Skeletal muscle tissue (tissue), 4 donors: ENCODE data around the gene ADCYAP1R1. TPM values are rescaled to one million over a fixed set of nuclear protein-coding genes. Genes with fewer than 3 reads are reported as not detected.

Source experiments
- H3K27ac ChIP-seq: one replicate; pipeline ENCODE4 v1.7.0; 2013; ENCODE audit warnings: mild to moderate bottlenecking, low read depth, low read length, inconsistent platforms
- H3K27me3 ChIP-seq, 3 donors: one replicate each; pipeline ENCODE4 v1.7.0; 2013; ENCODE audit warnings: low read length in 3 of 3; ENCODE audit not compliant: control insufficient read depth in 3 of 3, insufficient read depth in 3 of 3
- H3K36me3 ChIP-seq, 3 donors: one replicate each; pipeline ENCODE4 v1.7.0; 2013; ENCODE audit warnings: low read length in 3 of 3; ENCODE audit not compliant: control insufficient read depth in 3 of 3, insufficient read depth in 3 of 3
- H3K4me1 ChIP-seq, 3 donors: one replicate each; pipeline ENCODE4 v1.7.0; 2013; ENCODE audit warnings: low read length in 3 of 3, mild to moderate bottlenecking in 3 of 3; ENCODE audit not compliant: control insufficient read depth in 3 of 3, insufficient read depth in 3 of 3
- H3K4me3 ChIP-seq, 3 donors: one replicate each; pipeline ENCODE4 v1.7.0; 2013; ENCODE audit warnings: low read length in 3 of 3
- H3K9ac ChIP-seq, 3 donors: one replicate each; pipeline ENCODE4 v1.7.0; 2013; ENCODE audit warnings: low read length in 3 of 3, mild to moderate bottlenecking in 3 of 3, moderate library complexity in 2 of 3, low read depth in 1 of 3
- H3K9me3 ChIP-seq, 3 donors: one replicate each; pipeline ENCODE4 v1.7.0; 2013; ENCODE audit warnings: low read length in 3 of 3; ENCODE audit not compliant: control insufficient read depth in 3 of 3
- total RNA-seq: library from RNA; depleted of rRNA; stranded (reverse); fragments of >200 nt; gene quantifications from one replicate; pipeline ENCODE4 v1.2.3, GENCODE V29; 2014
- donor health status: Osteomylitis.

Gene ADCYAP1R1
- total RNA-seq, 1 donor from 2014 or later: 7.8 TPM

GRCh38 chr7:31102151-31102972 is 50.3 kb downstream of the ADCYAP1R1 start:
- peaks cover 0 to 12% (median 8%) of the 10 kb centered on the region in 3 donors for H3K27me3 ChIP-seq
- H3K9ac ChIP-seq: no peak overlapping the region
- H3K4me1 ChIP-seq: no peaks in the 10 kb centered on the region
- H3K36me3 ChIP-seq: no peaks in the 10 kb centered on the region
- H3K9me3 ChIP-seq: no peaks in the 10 kb centered on the region
- no peak overlapping the region for H3K4me3 ChIP-seq
- H3K27ac ChIP-seq: no peak overlapping the region

GRCh38 chr7:31102973-31103850 is 51.1 kb downstream of the ADCYAP1R1 start:
- Histone ChIP-seq H3K4me1 (no peaks in the 10 kb centered on the region), H3K27ac (no peak overlapping the region), H3K4me3 (no peak overlapping the region), H3K9ac (no peak overlapping the region), H3K27me3 (peaks cover 0 to 12% (median 8%) of the 10 kb centered on the region in 3 donors), H3K9me3 (no peaks in the 10 kb centered on the region), H3K36me3 (no peaks in the 10 kb centered on the region)

- no peaks in the 10 kb centered on the region for H3K9me3 ChIP-seq
- H3K4me3 ChIP-seq: no peak overlapping the region
- H3K4me1 ChIP-seq: no peaks in the 10 kb centered on the region
- H3K27ac ChIP-seq: no peak overlapping the region
- no peak overlapping the region for H3K9ac ChIP-seq
- peaks cover 0 to 10% (median 6%) of the 10 kb centered on the region in 3 donors for H3K27me3 ChIP-seq
- H3K36me3 ChIP-seq: no peaks in the 10 kb centered on the region
Observed at GRCh38 chr7:31104361-31105255, 52.5 kb downstream of the ADCYAP1R1 start.

DNA sequence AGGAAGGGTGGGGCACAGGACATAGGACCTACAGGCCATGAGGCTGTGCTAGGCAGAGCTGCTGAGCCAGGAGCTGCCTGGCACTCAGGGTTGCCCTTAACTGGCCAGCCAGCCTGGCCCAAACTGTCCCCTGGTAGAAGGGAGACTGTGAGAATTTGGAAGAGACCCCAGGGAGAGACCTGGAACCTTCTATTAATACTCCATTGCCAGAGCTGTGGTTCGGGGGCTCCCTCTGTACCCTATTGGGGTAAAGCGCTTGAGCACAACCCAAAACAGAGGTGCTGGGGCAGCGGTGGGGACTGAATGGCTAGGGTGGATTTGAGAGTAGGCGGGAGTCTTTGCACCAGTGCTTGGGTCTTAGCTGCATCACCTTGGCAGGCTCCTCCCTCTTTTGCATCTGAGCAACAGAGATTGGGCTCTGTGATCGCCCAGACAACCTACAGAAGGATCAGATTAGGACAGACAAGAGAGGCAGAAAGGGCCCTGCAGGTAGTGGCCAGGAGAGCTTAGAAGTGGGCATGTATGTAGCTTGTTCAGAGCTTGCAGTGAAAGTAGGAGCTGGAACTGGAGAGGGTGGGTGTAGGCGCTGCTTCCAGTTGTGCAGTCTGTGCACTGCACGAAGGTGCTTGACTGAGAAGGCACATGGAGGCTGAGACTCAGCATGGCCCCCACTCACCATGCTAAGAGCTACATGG is 53.3 kb downstream of the ADCYAP1R1 start:
- no peak overlapping the region for H3K9ac ChIP-seq
- peaks cover 0 to 5% (median 5%) of the 10 kb centered on the region in 3 donors for H3K27me3 ChIP-seq
- H3K36me3 ChIP-seq: no peaks in the 10 kb centered on the region
- no peaks in the 10 kb centered on the region for H3K4me1 ChIP-seq
- no peak overlapping the region for H3K27ac ChIP-seq
- H3K4me3 ChIP-seq: no peak overlapping the region
- no peaks in the 10 kb centered on the region for H3K9me3 ChIP-seq

DNA sequence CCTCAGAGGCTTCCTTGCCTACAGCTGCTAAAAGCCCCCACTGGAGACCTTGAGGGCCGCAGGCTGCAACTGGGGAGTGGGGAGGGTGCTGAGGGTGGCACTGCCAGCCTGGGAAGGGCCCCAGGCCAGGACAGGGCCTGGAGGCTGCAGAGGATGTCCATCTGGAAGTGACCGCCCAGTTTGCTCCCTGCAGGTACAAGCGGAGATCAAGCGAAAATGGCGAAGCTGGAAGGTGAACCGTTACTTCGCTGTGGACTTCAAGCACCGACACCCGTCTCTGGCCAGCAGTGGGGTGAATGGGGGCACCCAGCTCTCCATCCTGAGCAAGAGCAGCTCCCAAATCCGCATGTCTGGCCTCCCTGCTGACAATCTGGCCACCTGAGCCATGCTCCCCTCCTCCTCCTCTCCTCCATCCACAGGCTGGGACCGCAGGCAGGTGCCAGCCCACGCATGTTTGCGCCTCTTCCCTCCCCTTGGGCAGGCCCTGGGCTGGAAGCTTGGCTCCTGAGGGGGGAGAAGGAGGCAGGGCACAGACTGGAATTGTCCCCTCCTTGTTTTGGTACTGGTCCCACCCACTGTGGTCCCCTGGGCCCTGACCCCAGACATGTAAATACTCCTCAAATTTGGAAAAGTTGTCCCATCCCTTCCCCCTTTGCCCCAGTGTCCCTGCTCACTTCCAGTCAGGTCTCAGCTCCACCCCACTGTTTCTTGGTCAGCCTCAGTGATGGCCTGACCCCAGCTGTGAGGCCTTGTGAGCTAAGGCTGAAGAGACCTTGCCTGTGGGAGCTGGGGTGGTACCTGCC is 54.4 kb downstream of the ADCYAP1R1 start:
- Histone ChIP-seq H3K4me1 (no peaks in the 10 kb centered on the region), H3K4me3 (no peak overlapping the region), H3K27me3 (peaks cover 0 to 5% (median 5%) of the 10 kb centered on the region in 3 donors)

GRCh38 chr7:31107106-31108090 is 55.3 kb downstream of the ADCYAP1R1 start:
- no peak overlapping the region for H3K27ac ChIP-seq
- H3K27me3 ChIP-seq: peaks cover 0 to 5% (median 2%) of the 10 kb centered on the region in 3 donors
- H3K9ac ChIP-seq: no peak overlapping the region
- H3K36me3 ChIP-seq: no peaks in the 10 kb centered on the region
- H3K4me1 ChIP-seq: no peaks in the 10 kb centered on the region
- H3K4me3 ChIP-seq: no peak overlapping the region
- H3K9me3 ChIP-seq: no peaks in the 10 kb centered on the region

More for the DNA sequence above, 54.4 kb downstream of the ADCYAP1R1 start:
- no peaks in the 10 kb centered on the region for H3K9me3 ChIP-seq
- no peaks in the 10 kb centered on the region for H3K36me3 ChIP-seq
- no peak overlapping the region for H3K9ac ChIP-seq
- no peak overlapping the region for H3K27ac ChIP-seq

DNA sequence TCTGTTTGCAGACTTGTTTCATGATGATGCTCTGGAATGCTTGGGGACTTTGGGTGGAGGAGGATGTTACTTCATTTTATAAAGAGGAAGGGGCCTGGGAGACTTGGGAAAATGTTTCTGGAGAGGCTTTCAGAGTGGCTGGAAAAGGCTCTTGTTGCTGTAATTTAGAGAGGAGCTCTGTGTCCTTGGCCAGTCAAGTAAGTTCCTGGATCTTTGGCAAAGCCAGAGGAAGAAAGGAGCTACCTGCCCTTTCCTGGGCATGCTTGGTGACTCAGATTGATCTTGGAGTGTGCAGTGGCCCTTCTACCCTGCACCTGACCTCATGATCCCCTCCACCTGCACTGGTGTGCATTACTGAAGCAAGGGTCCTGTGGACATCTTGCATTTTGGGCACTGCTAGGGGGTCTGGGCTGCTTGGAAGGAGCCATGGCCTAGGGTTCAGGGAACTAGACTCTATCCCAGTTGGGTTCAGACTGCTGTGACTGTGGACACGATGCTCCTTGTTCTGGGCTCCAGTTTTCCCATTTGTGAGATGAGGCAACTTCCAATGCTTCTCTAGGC is 56.1 kb downstream of the ADCYAP1R1 start:
- Histone ChIP-seq H3K27me3 (peaks cover 0 to 4% (median 0%) of the 10 kb centered on the region in 3 donors), H3K9me3 (no peaks in the 10 kb centered on the region), H3K36me3 (no peaks in the 10 kb centered on the region), H3K9ac (no peak overlapping the region), H3K27ac (no peak overlapping the region), H3K4me1 (no peaks in the 10 kb centered on the region), H3K4me3 (no peak overlapping the region)

DNA sequence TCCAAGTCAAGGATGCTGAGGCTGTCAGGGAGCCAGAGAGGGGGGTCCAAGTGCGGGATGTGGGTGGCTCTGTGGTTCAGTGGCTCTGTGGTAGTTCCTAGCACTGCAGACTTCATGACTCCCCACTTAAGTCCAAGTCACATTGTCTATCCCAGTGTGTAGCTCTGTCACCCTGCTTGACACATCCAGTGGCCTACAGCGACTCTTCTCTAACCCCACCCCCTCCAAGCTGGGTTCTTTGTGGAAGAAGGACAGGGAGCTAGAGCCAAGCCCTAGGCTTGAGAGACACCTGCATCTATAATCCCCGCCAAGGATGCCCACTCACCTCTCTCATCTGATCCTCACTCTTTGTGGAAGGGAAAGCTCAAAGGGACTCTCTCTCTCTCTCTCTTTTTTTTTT is 57.6 kb downstream of the ADCYAP1R1 start:
- H3K27me3 ChIP-seq: no peaks in the 10 kb centered on the region
- H3K9me3 ChIP-seq: no peaks in the 10 kb centered on the region
- no peak overlapping the region for H3K9ac ChIP-seq
- no peak overlapping the region for H3K27ac ChIP-seq
- H3K36me3 ChIP-seq: no peaks in the 10 kb centered on the region
- H3K4me1 ChIP-seq: no peaks in the 10 kb centered on the region
- no peak overlapping the region for H3K4me3 ChIP-seq
